Gastrocnemius medialis (tissue), 4 donors: ENCODE results near the gene LARGE1. TPM values are rescaled to one million over a fixed set of nuclear protein-coding genes. Genes with fewer than 3 reads are reported as not detected.

Source experiments
- ATAC-seq, 2 donors: fragments of 150-250 bp; one replicate each; pipeline ENCODE4 v1.9.1; 2016
- DNase-seq, 2 donors: peaks; one replicate each; pipeline ENCODE4 v3.0.0-alpha.2; 2019
- H3K27ac ChIP-seq, 4 donors: fragments of 200-600 bp; sonication (generic); 1 replicate in 1 of 4; 2 replicates in 3 of 4; pipeline ENCODE4 v1.5.1; 2016 to 2018; ENCODE audit warnings: mild to moderate bottlenecking in 2 of 4, moderate library complexity in 1 of 4
- H3K27me3 ChIP-seq, 3 donors: fragments of 200-600 bp; sonication (generic) in 2 of 3; 1 replicate in 1 of 3; 2 replicates in 2 of 3; pipeline versions ENCODE4 v1.5.1 to v1.6.0; 2016 to 2019; ENCODE audit warnings: mild to moderate bottlenecking in 1 of 3, moderate library complexity in 1 of 3
- H3K36me3 ChIP-seq, 2 donors: fragments of 200-600 bp; sonication (generic) in 1 of 2; one replicate each; pipeline ENCODE4 v1.5.1; 2017 to 2018
- H3K4me1 ChIP-seq, 2 donors: fragments of 200-600 bp; sonication (generic) in 1 of 2; one replicate each; pipeline ENCODE4 v1.5.1; 2016 to 2017; ENCODE audit warnings: mild to moderate bottlenecking in 2 of 2
- H3K4me3 ChIP-seq, 4 donors: fragments of 200-600 bp; sonication (generic) in 3 of 4; 1 replicate in 1 of 4; 2 replicates in 3 of 4; pipeline ENCODE4 v1.5.1; 2016 to 2019; ENCODE audit warnings: mild to moderate bottlenecking in 2 of 4
- H3K9me3 ChIP-seq, 3 donors: fragments of 200-600 bp; sonication (generic) in 2 of 3; 1 replicate in 1 of 3; 2 replicates in 2 of 3; pipeline ENCODE4 v1.5.1; 2016 to 2019
- POLR2A ChIP-seq, 2 donors: fragments of 450-650 bp; IDR thresholded peaks; one replicate each; pipeline ENCODE4 v1.6.1; 2017; ENCODE audit warnings: antibody characterized with exemption in 2 of 2, mild to moderate bottlenecking in 2 of 2, moderate library complexity in 2 of 2
- in situ Hi-C, 4 donors: fragments of 200-750 bp; cut with MboI; loops; one replicate each; pipeline versions ENCODE4 v1.15.0 to v1.8.0; 2017; ENCODE audit warnings: low sequenced_read_pairs in 4 of 4
- intact Hi-C: fragments of 100-400 bp; cut with DNase I; formaldehyde crosslinking; loops from one replicate; pipeline ENCODE4 v1.15.1; 2023; ENCODE audit warnings: low total_unique reads
- total RNA-seq, 4 donors: library from RNA; depleted of rRNA; stranded (reverse); fragments of >200 nt; gene quantifications; one replicate each; pipeline versions ENCODE4 v1.1.0 to v1.2.3, GENCODE V29; 2016
- TF ChIP-seq, protein P1 (sequence below), 5 experiments: fragments of 450-650 bp in 3 of 5; fragments of 200-600 bp in 2 of 5; sonication (generic) in 2 of 5; IDR thresholded peaks in 4 of 5; conservative IDR thresholded peaks in 1 of 5; 1 replicate in 4 of 5; 2 replicates in 1 of 5; pipeline ENCODE4 v1.5.1; 2016 to 2019; ENCODE audit warnings: antibody characterized with exemption in 5 of 5, mild to moderate bottlenecking in 3 of 5, moderate library complexity in 3 of 5

LARGE1 gene
- total RNA-seq, 4 donors from 2014 or later: 48.5 to 91.0 (median 68.4) TPM

DNA sequence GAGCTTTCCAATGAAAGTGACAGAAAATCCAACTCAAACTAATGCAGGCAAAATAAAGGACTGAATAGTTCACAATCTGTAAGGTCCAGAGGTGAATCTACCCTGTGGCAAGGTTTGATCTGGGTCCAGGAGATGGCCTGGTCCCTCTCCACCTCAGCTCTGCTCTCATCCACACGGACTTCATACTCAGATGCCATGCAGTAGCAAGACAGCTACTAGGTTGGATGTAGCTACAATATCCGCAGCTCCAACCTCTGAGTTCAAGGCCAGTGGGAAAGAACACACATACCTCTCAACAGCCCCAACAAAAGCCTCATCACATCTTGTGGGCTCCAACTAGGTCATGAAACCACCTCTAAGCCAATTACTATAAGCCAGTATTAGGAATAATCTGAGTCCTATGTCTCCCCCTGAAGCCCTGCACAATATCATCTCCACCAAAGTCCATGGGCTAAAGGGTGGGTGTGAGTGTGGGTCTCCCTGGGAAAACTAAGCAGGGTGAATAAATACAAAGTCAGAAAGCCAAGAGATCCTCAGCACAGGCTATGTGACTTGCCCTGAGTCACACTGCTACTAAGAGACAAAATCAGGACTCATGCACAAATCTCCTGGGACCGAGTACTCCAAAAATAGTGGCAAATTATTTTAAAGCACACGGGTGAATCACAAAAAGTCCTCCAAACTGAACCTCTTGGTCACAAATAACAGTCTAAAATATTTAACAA is 78.8 kb downstream of the LARGE1 start:
- ATAC-seq (peak; percentile 64 to 71), DNase-seq (no peak)
- H3K36me3 ChIP-seq: no peaks in the 10 kb centered on the region
- no peak overlapping the region for H3K4me3 ChIP-seq
- H3K27ac ChIP-seq: peak overlapping the region; percentile 3 to 50 (median 36)
- in situ Hi-C loops (no loop called here), intact Hi-C loops (no loop called here)
- H3K4me1 ChIP-seq: peaks cover 12 to 34% of the 10 kb centered on the region in 2 donors
- no peaks in the 10 kb centered on the region for H3K9me3 ChIP-seq
- TF ChIP-seq, protein P1, sequence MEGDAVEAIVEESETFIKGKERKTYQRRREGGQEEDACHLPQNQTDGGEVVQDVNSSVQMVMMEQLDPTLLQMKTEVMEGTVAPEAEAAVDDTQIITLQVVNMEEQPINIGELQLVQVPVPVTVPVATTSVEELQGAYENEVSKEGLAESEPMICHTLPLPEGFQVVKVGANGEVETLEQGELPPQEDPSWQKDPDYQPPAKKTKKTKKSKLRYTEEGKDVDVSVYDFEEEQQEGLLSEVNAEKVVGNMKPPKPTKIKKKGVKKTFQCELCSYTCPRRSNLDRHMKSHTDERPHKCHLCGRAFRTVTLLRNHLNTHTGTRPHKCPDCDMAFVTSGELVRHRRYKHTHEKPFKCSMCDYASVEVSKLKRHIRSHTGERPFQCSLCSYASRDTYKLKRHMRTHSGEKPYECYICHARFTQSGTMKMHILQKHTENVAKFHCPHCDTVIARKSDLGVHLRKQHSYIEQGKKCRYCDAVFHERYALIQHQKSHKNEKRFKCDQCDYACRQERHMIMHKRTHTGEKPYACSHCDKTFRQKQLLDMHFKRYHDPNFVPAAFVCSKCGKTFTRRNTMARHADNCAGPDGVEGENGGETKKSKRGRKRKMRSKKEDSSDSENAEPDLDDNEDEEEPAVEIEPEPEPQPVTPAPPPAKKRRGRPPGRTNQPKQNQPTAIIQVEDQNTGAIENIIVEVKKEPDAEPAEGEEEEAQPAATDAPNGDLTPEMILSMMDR (IDR thresholded peaks at IDR 0.05 in 4 of 5, conservative IDR thresholded peaks at IDR 0.05 in 1 of 5): no peak
- TF ChIP-seq POLR2A (IDR thresholded peaks at IDR 0.05): no peak
- no peaks in the 10 kb centered on the region for H3K27me3 ChIP-seq

DNA sequence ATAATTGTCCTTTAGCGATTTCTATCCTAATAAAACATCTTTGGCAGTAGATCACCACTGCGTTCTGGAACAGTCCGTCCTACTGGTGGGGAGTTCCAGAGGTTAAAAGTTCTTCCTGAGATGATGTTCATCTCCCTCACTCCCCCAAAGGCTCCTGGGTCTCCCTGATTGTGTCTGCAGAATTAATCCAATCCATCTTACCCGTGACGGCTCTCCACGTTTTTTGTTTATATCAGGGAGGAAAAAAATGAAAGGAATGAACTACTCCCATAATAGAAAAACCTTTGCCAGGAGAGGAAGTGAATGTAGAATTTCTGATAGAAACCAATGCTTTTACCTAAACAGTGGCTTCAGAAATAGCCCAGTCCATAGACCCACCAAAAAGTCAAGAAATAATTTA is 81.6 kb downstream of the LARGE1 start:
- intact Hi-C loops: no loop called here
- no peak for ATAC-seq
- no peak overlapping the region for H3K4me3 ChIP-seq
- no peaks in the 10 kb centered on the region for H3K9me3 ChIP-seq
- H3K27me3 ChIP-seq: no peaks in the 10 kb centered on the region
- DNase-seq: no peak
- H3K36me3 ChIP-seq: no peaks in the 10 kb centered on the region
- TF ChIP-seq POLR2A (IDR thresholded peaks at IDR 0.05): no peak
- TF ChIP-seq, protein P1 (IDR thresholded peaks at IDR 0.05 in 4 of 5, conservative IDR thresholded peaks at IDR 0.05 in 1 of 5): no peak
- H3K27ac ChIP-seq: no peak overlapping the region
- H3K4me1 ChIP-seq: peaks cover 33 to 49% of the 10 kb centered on the region in 2 donors
- in situ Hi-C loops: no loop called here

DNA sequence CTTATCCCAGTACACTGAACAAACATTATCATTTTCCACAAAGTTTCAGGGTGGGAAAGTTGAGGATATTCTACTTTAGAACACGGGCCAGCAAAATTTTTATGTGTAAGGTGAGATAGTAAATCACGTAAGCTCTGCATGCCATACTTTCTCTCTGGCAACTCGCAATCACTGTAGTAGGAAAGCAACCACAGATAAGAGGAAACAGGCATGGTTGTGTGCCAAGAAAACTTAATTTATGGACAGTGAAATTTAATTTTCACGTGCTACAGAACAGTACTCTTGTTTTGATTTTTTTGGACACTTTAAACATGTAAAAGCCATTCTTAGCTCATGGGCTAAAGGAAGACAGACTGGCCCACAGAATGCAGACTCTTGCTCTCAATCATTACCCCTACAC is 82.5 kb downstream of the LARGE1 start:
- ATAC-seq (no peak), DNase-seq (no peak)
- TF ChIP-seq, protein P1 (IDR thresholded peaks at IDR 0.05 in 4 of 5, conservative IDR thresholded peaks at IDR 0.05 in 1 of 5): no peak
- TF ChIP-seq POLR2A (IDR thresholded peaks at IDR 0.05): no peak
- H3K27me3 ChIP-seq: no peaks in the 10 kb centered on the region
- in situ Hi-C loops: no loop called here
- H3K9me3 ChIP-seq: no peaks in the 10 kb centered on the region
- H3K36me3 ChIP-seq: no peaks in the 10 kb centered on the region
- no peak overlapping the region for H3K4me3 ChIP-seq
- no peak overlapping the region for H3K27ac ChIP-seq
- peaks cover 35 to 54% of the 10 kb centered on the region in 2 donors for H3K4me1 ChIP-seq
- intact Hi-C loops: no loop called here

DNA sequence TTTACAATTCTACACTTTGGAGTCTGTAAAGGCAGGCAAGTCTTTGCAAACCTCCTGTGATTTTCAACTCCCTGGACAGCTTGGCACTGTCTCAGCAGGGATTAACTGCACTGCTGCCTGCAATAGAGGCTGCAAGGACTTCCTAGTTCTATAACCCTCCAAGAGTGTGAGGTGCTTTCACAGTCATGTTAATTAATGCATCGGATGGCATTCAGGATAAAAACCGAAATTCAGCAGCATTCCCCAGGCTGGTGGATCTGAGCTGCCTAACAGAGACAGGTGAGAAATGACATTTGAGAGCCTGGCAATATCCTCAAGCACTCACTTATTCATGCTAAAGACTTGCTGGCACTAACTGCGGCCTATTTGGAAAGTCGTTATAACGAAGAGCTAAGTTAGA is 85.0 kb downstream of the LARGE1 start:
- Histone ChIP-seq H3K9me3 (no peaks in the 10 kb centered on the region), H3K27me3 (no peaks in the 10 kb centered on the region), H3K27ac (peak overlapping the region in 3 of 4 donors; percentile 27 to 48 (median 36)), H3K4me1 (peaks cover 48 to 59% of the 10 kb centered on the region in 2 donors), H3K36me3 (no peaks in the 10 kb centered on the region), H3K4me3 (no peak overlapping the region)
- intact Hi-C loops: no loop called here
- DNase-seq (peak in 1 of 2 donors; percentile 54), ATAC-seq (peak; percentile 52 to 63)
- in situ Hi-C loops: no loop called here
- TF ChIP-seq, protein P1 (IDR thresholded peaks at IDR 0.05 in 4 of 5, conservative IDR thresholded peaks at IDR 0.05 in 1 of 5): no peak
- no peak for TF ChIP-seq POLR2A (IDR thresholded peaks at IDR 0.05)
